COLO668 (cell line): ENCODE measurements around the gene KLHDC9.
"Not testable (repeated sequence)": the region's sequence is repeated elsewhere in the genome, so short reads cannot be mapped to it uniquely, and the experiment has no call there.

Source experiments
- DNase-seq: peaks from one replicate; lab custom pipeline; 2025; ENCODE audit not compliant: unreplicated experiment; lab: John Stamatoyannopoulos, UW

KLHDC9 gene

GRCh38 chr1:161098210-161099068, at the start of gene KLHDC9:
Gene KLHDC9 (plus strand): TSS chr1:161098361. CDS start chr1:161098536, 175 bp downstream.
- DNase-seq, result peak; percentile 96

- no peak for DNase-seq
These were observed 49.0 kb upstream of the KLHDC9 start for GRCh38 chr1:161048949-161049722.

- no peak for DNase-seq
These were observed 46.9 kb upstream of the KLHDC9 start for GRCh38 chr1:161051219-161051618.

- DNase-seq, result no peak
These were observed 45.3 kb upstream of the KLHDC9 start for GRCh38 chr1:161052899-161053298.

- DNase-seq, result no peak
These were observed 43.9 kb upstream of the KLHDC9 start for GRCh38 chr1:161054232-161054631.

GRCh38 chr1:161054805-161055204, 43.4 kb upstream of the KLHDC9 start:
- DNase-seq, result no peak

GRCh38 chr1:161059293-161059692, 38.9 kb upstream of the KLHDC9 start:
- DNase-seq, result no peak

- DNase-seq, result no peak
These were observed 36.7 kb upstream of the KLHDC9 start for GRCh38 chr1:161061419-161061818.

- DNase-seq, result not testable (repeated sequence)
These were observed 34.2 kb upstream of the KLHDC9 start for GRCh38 chr1:161063936-161064335.

- not testable (repeated sequence) for DNase-seq
These were observed 32.5 kb upstream of the KLHDC9 start for GRCh38 chr1:161065681-161066080.

- DNase-seq, result no peak
These were observed 31.5 kb upstream of the KLHDC9 start for GRCh38 chr1:161066694-161067093.

- DNase-seq, result no peak
These were observed 29.6 kb upstream of the KLHDC9 start for GRCh38 chr1:161068306-161069234.

GRCh38 chr1:161069241-161069640, 28.9 kb upstream of the KLHDC9 start:
- DNase-seq, result no peak

- DNase-seq, result no peak
These were observed 28.4 kb upstream of the KLHDC9 start, which contains the start of gene ARHGAP30 for GRCh38 chr1:161069731-161070270. Gene ARHGAP30 (minus strand): TSS chr1:161069891. CDS start chr1:161069624, 267 bp downstream.

GRCh38 chr1:161070761-161071160, 27.4 kb upstream of the KLHDC9 start:
- no peak for DNase-seq

GRCh38 chr1:161071886-161072371, 26.2 kb upstream of the KLHDC9 start:
- DNase-seq, result peak; percentile 31

GRCh38 chr1:161072751-161073449, 25.3 kb upstream of the KLHDC9 start:
- DNase-seq, result no peak

GRCh38 chr1:161073474-161074121, 24.6 kb upstream of the KLHDC9 start:
- no peak for DNase-seq

- DNase-seq, result peak; percentile 36
These were observed 23.3 kb upstream of the KLHDC9 start for GRCh38 chr1:161074676-161075368.
